T1000 (cell line): ENCODE results near the gene TAF10.
A peak's percentile ranks its signal among the peaks of the same experiment; 100 is the strongest.

Experiments
- DNase-seq: peaks from one replicate; lab custom pipeline; 2025; ENCODE audit warnings: mixed read lengths; lab: John Stamatoyannopoulos, UW

The TAF10 gene

GRCh38 chr11:6612213-6613041, at the start of gene TAF10:
TSS of gene TAF10 (minus strand) at chr11:6612216. CDS start at chr11:6612189, 27 bp downstream.
- DNase-seq: peak; percentile 73

- no peak for DNase-seq
These were observed 48.7 kb upstream of the TAF10 start for GRCh38 chr11:6660712-6661111.

- DNase-seq: no peak
These were observed 46.6 kb upstream of the TAF10 start for GRCh38 chr11:6658647-6659046.

- DNase-seq: no peak
These were observed 45.3 kb upstream of the TAF10 start for GRCh38 chr11:6657346-6657745.

GRCh38 chr11:6656936-6657335, 44.9 kb upstream of the TAF10 start:
- DNase-seq: no peak

- DNase-seq: no peak
These were observed 44.5 kb upstream of the TAF10 start for GRCh38 chr11:6656584-6656915.

GRCh38 chr11:6655790-6656583, 44.0 kb upstream of the TAF10 start, which contains the start of gene DCHS1:
TSS of gene DCHS1 (minus strand) at chr11:6655809. CDS start at chr11:6641613, 14,196 bp downstream.
- DNase-seq: no peak

GRCh38 chr11:6655020-6655789, 43.2 kb upstream of the TAF10 start:
- DNase-seq: no peak

- DNase-seq: no peak
These were observed 42.4 kb upstream of the TAF10 start for GRCh38 chr11:6654281-6655019.

- no peak for DNase-seq
These were observed 41.6 kb upstream of the TAF10 start for GRCh38 chr11:6653656-6654055.

- no peak for DNase-seq
These were observed 41.1 kb upstream of the TAF10 start for GRCh38 chr11:6653097-6653496.

- no peak for DNase-seq
These were observed 40.2 kb upstream of the TAF10 start for GRCh38 chr11:6652182-6652581.

- DNase-seq: no peak
These were observed 39.0 kb upstream of the TAF10 start for GRCh38 chr11:6650980-6651379.

GRCh38 chr11:6650104-6650503, 38.1 kb upstream of the TAF10 start:
- no peak for DNase-seq

- DNase-seq: no peak
These were observed 36.5 kb upstream of the TAF10 start for GRCh38 chr11:6648501-6648900.

GRCh38 chr11:6647836-6648235, 35.8 kb upstream of the TAF10 start:
- no peak for DNase-seq

- DNase-seq: no peak
These were observed 35.1 kb upstream of the TAF10 start for GRCh38 chr11:6646918-6647679.

GRCh38 chr11:6646576-6646917, 34.5 kb upstream of the TAF10 start:
- no peak for DNase-seq

GRCh38 chr11:6646071-6646470, 34.1 kb upstream of the TAF10 start:
- DNase-seq: no peak

GRCh38 chr11:6642957-6643356, 30.9 kb upstream of the TAF10 start:
- DNase-seq: no peak
